KOPT-K1 (cell line): ENCODE results near the gene FSCN2.
A peak's percentile ranks its signal among the peaks of the same experiment; 100 is the strongest.

ENCODE experiments used
- H3K27ac ChIP-seq: fragments of 200-600 bp; sonication (generic); 2 replicates; pipeline ENCODE4 v1.5.1; 2016; ENCODE audit warnings: antibody characterized with exemption, mild to moderate bottlenecking, low read depth, low read length; ENCODE audit not compliant: poor library complexity, severe bottlenecking
- H3K36me3 ChIP-seq: fragments of 200-600 bp; sonication (generic); 2 replicates; pipeline ENCODE4 v1.5.1; 2017; ENCODE audit warnings: antibody characterized with exemption, mild to moderate bottlenecking, low read length, moderate library complexity; ENCODE audit not compliant: insufficient read depth
- H3K9me3 ChIP-seq: fragments of 200-600 bp; sonication (generic); 2 replicates; pipeline ENCODE4 v1.5.1; 2017; ENCODE audit warnings: antibody characterized with exemption, low read length, mild to moderate bottlenecking; ENCODE audit not compliant: insufficient read depth, poor library complexity, severe bottlenecking

The FSCN2 gene

GRCh38 chr17:81545160-81545949, 17.2 kb downstream of the FSCN2 start:
- Histone ChIP-seq H3K27ac (no peak overlapping the region), H3K9me3 (no peaks in the 10 kb centered on the region), H3K36me3 (peaks cover 94% of the 10 kb centered on the region)

- H3K9me3 ChIP-seq: no peaks in the 10 kb centered on the region
- H3K36me3 ChIP-seq: peaks cover 85% of the 10 kb centered on the region
- H3K27ac ChIP-seq: no peak overlapping the region
These were observed 18.9 kb downstream of the FSCN2 start for GRCh38 chr17:81546906-81547613.

DNA sequence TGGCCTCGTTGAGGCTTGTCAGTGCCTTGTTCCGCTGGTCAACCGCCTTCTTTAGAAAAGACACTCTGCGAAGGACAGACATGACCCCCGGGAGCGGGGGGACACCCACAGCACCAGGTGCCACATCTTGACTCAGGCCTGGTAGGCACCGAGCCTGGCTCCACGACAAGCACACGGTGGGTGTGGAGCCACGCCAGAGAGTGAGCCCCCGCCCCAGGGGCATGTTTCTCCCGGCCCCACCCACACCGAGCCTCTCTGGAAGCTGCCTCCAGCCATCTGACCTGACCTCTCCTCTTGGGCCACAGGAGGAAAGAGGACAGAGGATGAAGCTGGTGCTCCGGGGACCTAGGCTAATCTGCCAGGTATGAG, 19.4 kb downstream of the FSCN2 start:
- no peaks in the 10 kb centered on the region for H3K9me3 ChIP-seq
- no peak overlapping the region for H3K27ac ChIP-seq
- peaks cover 80% of the 10 kb centered on the region for H3K36me3 ChIP-seq

- Histone ChIP-seq H3K27ac (no peak overlapping the region), H3K36me3 (peaks cover 65% of the 10 kb centered on the region), H3K9me3 (no peaks in the 10 kb centered on the region)
These were observed 20.9 kb downstream of the FSCN2 start for GRCh38 chr17:81549031-81549557.

- H3K27ac ChIP-seq: no peak overlapping the region
- H3K9me3 ChIP-seq: no peaks in the 10 kb centered on the region
- peaks cover 57% of the 10 kb centered on the region for H3K36me3 ChIP-seq
These were observed 21.6 kb downstream of the FSCN2 start for GRCh38 chr17:81549826-81550225.

DNA sequence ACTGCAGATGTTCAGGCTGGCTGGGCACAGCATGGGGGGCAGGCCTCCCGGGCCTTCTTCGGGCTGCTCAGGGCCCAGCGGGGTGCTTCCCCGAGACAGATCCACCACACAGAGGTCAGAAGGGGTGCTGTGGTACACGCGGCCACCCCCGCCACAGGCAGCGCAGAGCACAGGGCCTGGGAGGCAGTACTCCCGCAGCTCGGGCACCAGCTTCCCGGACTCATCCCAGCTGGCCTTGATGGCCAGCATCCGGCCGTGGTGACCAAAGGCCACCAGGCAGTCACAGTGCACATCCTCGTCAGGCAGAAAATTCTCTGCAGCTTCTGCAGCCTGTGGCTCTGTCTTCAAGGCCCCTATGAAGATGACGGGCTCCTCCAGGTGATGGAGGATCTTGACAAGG, 22.1 kb downstream of the FSCN2 start:
- H3K27ac ChIP-seq: no peak overlapping the region
- peaks cover 53% of the 10 kb centered on the region for H3K36me3 ChIP-seq
- H3K9me3 ChIP-seq: no peaks in the 10 kb centered on the region

- peak overlapping the region; percentile 68 for H3K27ac ChIP-seq
- peaks cover 47% of the 10 kb centered on the region for H3K36me3 ChIP-seq
- H3K9me3 ChIP-seq: no peaks in the 10 kb centered on the region
These were observed 22.8 kb downstream of the FSCN2 start for GRCh38 chr17:81550830-81551457.

DNA sequence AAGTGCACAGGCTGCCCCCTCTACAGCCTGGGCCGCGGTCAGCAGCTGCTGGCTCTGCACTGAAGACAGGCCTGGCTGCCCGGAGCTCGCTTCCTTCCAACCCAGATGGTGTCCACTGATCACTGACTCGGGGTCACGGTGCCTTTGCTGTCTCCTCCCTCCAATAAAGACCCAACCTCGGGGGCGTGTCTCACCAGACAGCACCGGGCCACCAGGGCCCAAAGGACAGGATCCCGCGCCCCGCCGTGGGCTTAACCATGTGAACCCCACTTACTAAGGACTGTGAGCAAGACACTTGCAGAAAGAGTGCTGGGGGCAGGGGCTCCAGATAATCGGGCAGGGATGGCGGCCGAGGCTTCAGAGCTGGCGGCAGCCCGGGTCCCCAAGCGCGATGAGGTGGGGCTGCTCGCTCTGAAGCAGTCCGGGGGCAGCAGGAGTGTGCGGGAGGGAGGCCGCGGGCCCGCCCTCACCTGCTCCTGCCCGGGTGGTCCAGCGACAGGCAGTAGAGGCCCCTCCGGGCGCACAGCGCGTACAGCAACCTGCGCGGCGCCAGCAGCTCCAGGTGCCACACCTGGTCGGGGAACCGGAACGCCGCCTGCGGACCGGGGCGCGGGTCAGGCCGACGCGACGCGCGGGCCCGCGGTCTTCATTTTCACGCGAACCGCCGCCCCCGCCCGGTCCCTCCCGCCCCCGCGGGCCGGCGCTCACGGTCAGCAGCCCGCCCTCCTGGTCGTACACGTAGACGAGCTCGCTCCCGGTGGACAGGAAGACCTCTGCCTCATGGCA, 23.5 kb downstream of the FSCN2 start:
- H3K9me3 ChIP-seq: no peaks in the 10 kb centered on the region
- peaks cover 47% of the 10 kb centered on the region for H3K36me3 ChIP-seq
- peak overlapping the region; percentile 68 for H3K27ac ChIP-seq

GRCh38 chr17:81552244-81553017, 24.3 kb downstream of the FSCN2 start, which contains the start of gene FAAP100:
Gene FAAP100, minus strand, starts transcription at chr17:81552353. Its CDS starts 23 bp downstream, at chr17:81552330.
- Histone ChIP-seq H3K27ac (peak within 1 kb of the TSS; percentile 68), H3K36me3 (peaks cover 47% of the 10 kb centered on the region), H3K9me3 (no peaks in the 10 kb centered on the region)

- H3K36me3 ChIP-seq: peaks cover 47% of the 10 kb centered on the region
- H3K9me3 ChIP-seq: no peaks in the 10 kb centered on the region
- peak overlapping the region; percentile 68 for H3K27ac ChIP-seq
These were observed 24.9 kb downstream of the FSCN2 start for GRCh38 chr17:81553018-81553615.

DNA sequence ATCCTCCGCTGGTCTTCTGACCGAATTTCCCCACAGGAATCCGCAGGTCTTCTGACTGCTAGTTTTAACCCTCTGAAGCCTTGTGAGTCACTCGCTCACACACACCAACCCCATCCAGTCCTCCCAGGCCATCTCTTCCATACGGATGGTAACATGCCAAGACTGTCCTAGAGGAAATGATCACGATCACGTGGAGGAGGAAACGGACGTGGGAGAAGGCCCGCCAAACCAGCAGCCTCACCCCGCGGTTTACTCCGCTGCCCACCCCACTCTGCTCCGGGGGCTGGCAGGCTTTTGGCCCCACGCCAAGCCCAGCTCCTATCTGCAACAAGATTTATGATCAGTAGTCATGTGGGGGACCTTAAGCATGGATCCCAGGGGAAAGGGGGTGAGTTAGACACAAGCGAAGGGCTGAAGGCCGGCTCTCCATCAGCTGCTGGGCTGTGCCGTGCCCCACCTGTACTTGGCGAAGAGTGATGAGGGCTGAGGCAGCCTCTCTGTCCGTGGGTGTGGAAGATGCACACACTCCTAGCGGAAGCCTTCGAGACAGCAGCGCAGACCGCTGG, 25.5 kb downstream of the FSCN2 start:
- H3K36me3 ChIP-seq: peaks cover 48% of the 10 kb centered on the region

GRCh38 chr17:81556175-81556691, 28.1 kb downstream of the FSCN2 start:
- no peaks in the 10 kb centered on the region for H3K9me3 ChIP-seq
- H3K36me3 ChIP-seq: peaks cover 54% of the 10 kb centered on the region
- H3K27ac ChIP-seq: no peak overlapping the region

More for the DNA sequence above, 25.5 kb downstream of the FSCN2 start:
- Histone ChIP-seq H3K9me3 (no peaks in the 10 kb centered on the region), H3K27ac (peak overlapping the region; percentile 68)

GRCh38 chr17:81556863-81557262, 28.7 kb downstream of the FSCN2 start:
- no peak overlapping the region for H3K27ac ChIP-seq
- H3K36me3 ChIP-seq: peaks cover 61% of the 10 kb centered on the region
- H3K9me3 ChIP-seq: no peaks in the 10 kb centered on the region
